H1 (cell line): ENCODE measurements around the gene PPY. TPM values are rescaled to one million over a fixed set of nuclear protein-coding genes. Genes with fewer than 3 reads are reported as not detected.

Experiments used
- CTCF ChIA-PET: fragments of 300-600 bp; sonication (Branson Sonifier 250); formaldehyde crosslinking; loops from one replicate; lab custom pipeline; 2021; ENCODE audit not compliant: partially characterized antibody; lab: Charles Lee
- POLR2A ChIA-PET: fragments of 300-600 bp; sonication (Branson Sonifier 250); formaldehyde crosslinking; loops from one replicate; lab custom pipeline; 2021; ENCODE audit warnings: inconsistent platforms; ENCODE audit not compliant: partially characterized antibody; lab: Charles Lee
- DNase-seq, 2 experiments: peaks; one replicate each; pipeline versions ENCODE4 v3.0.0 to v3.0.0-alpha.2; 2010 to 2022; ENCODE audit warnings: low spot score in 2 of 2, low read depth in 1 of 2, mixed read lengths in 1 of 2
- FAIRE-seq: peaks from 2 replicates; lab custom pipeline; 2011; peaks lifted over from hg19 to GRCh38; lab: Jason Lieb, UNC
- H2AFZ ChIP-seq: 2 replicates; pipeline ENCODE4 v1.8.1; 2012; ENCODE audit warnings: low read length, inconsistent platforms
- H2AK5ac ChIP-seq: 2 replicates; pipeline ENCODE4 v1.6.1; 2013; ENCODE audit warnings: low read depth, low read length
- H2BK120ac ChIP-seq: replicated peaks from 2 replicates; pipeline ENCODE3; 2013; ENCODE audit warnings: low read depth, low read length, inconsistent platforms
- H2BK12ac ChIP-seq: 2 replicates; pipeline ENCODE4 v1.6.1; 2013; ENCODE audit warnings: low read depth, low read length
- H2BK15ac ChIP-seq: 2 replicates; pipeline ENCODE4 v1.6.1; 2013; ENCODE audit warnings: low read length
- H2BK20ac ChIP-seq: 2 replicates; pipeline ENCODE4 v1.6.1; 2013; ENCODE audit warnings: low read length
- H2BK5ac ChIP-seq: 2 replicates; pipeline ENCODE4 v1.6.1; 2013; ENCODE audit warnings: low read depth, low read length
- H3K14ac ChIP-seq: 2 replicates; pipeline ENCODE4 v1.6.1; 2013; ENCODE audit warnings: inconsistent platforms; ENCODE audit not compliant: insufficient read length
- H3K18ac ChIP-seq: 2 replicates; pipeline ENCODE4 v1.6.1; 2013; ENCODE audit warnings: low read length; ENCODE audit errors: extremely low read depth
- H3K23ac ChIP-seq: 2 replicates; pipeline ENCODE4 v1.6.1; 2013; ENCODE audit warnings: inconsistent platforms; ENCODE audit not compliant: insufficient read length
- H3K23me2 ChIP-seq: 2 replicates; pipeline ENCODE4 v1.6.1; 2013; ENCODE audit warnings: low read depth, low read length
- H3K27ac ChIP-seq: 2 replicates; pipeline ENCODE4 v1.6.1; 2011; ENCODE audit warnings: low read depth, low read length, inconsistent platforms
- H3K27me3 ChIP-seq, 4 experiments: replicated peaks in 1 of 4; 1 replicate in 1 of 4; 2 replicates in 3 of 4; pipeline versions ENCODE4 v1.6.1 to v1.8.1; 2011 to 2013; ENCODE audit warnings: low read length in 3 of 4, mild to moderate bottlenecking in 3 of 4, inconsistent platforms in 2 of 4, mixed read lengths in 2 of 4, moderate library complexity in 1 of 4; ENCODE audit not compliant: control insufficient read depth in 3 of 4, insufficient read depth in 3 of 4; ENCODE audit errors: extremely low read depth in 1 of 4
- H3K36me3 ChIP-seq, 4 experiments: 2 replicates each; pipeline versions ENCODE4 v1.6.1 to v1.8.1; 2011 to 2013; ENCODE audit warnings: mild to moderate bottlenecking in 4 of 4, low read length in 3 of 4, moderate library complexity in 2 of 4, control low read depth in 1 of 4, inconsistent platforms in 1 of 4; ENCODE audit not compliant: insufficient read depth in 4 of 4, control insufficient read depth in 2 of 4
- H3K4ac ChIP-seq: replicated peaks from 2 replicates; pipeline ENCODE3; 2013; ENCODE audit warnings: low read length, low read depth, mixed read lengths, inconsistent platforms; ENCODE audit not compliant: insufficient read length
- H3K4me1 ChIP-seq, 4 experiments: replicated peaks in 1 of 4; 1 replicate in 1 of 4; 2 replicates in 3 of 4; pipeline versions ENCODE4 v1.6.1 to v1.8.1; 2011 to 2013; ENCODE audit warnings: low read length in 3 of 4, inconsistent platforms in 2 of 4, mixed read lengths in 1 of 4; ENCODE audit not compliant: insufficient read depth in 4 of 4, control insufficient read depth in 3 of 4
- H3K4me2 ChIP-seq, 2 experiments: 2 replicates each; pipeline versions ENCODE4 v1.6.1 to v1.8.1; 2011 to 2013; ENCODE audit warnings: low read depth in 2 of 2, low read length in 2 of 2, control low read depth in 1 of 2, inconsistent platforms in 1 of 2, mild to moderate bottlenecking in 1 of 2; ENCODE audit not compliant: insufficient read depth in 1 of 2
- H3K4me3 ChIP-seq, 4 experiments: fragments of 200-600, 300-600 bp in 1 of 4; sonication (generic), shearing (Covaris generic), sonication (Bioruptor Twin) in 1 of 4; 2 replicates each; pipeline versions ENCODE4 v1.5.1 to v1.8.1; 2011 to 2016; ENCODE audit warnings: low read length in 4 of 4, low read depth in 3 of 4, control low read depth in 2 of 4, inconsistent platforms in 2 of 4, mild to moderate bottlenecking in 2 of 4, mixed read lengths in 1 of 4, moderate library complexity in 1 of 4; ENCODE audit not compliant: insufficient read depth in 2 of 4; ENCODE audit errors: extremely low read depth in 1 of 4
- H3K56ac ChIP-seq: replicated peaks from 2 replicates; pipeline ENCODE3; 2013; ENCODE audit warnings: low read depth, mild to moderate bottlenecking, mixed read lengths, low read length, inconsistent platforms; ENCODE audit not compliant: insufficient read length
- H3K79me1 ChIP-seq: 2 replicates; pipeline ENCODE4 v1.6.1; 2013; ENCODE audit warnings: low read depth, low read length, control low read depth
- H3K79me2 ChIP-seq, 2 experiments: 2 replicates each; pipeline versions ENCODE4 v1.6.1 to v1.8.1; 2012 to 2013; ENCODE audit warnings: low read length in 2 of 2, mild to moderate bottlenecking in 2 of 2, inconsistent platforms in 1 of 2; ENCODE audit not compliant: insufficient read depth in 2 of 2, control insufficient read depth in 1 of 2
- H3K9ac ChIP-seq, 4 experiments: replicated peaks in 1 of 4; 1 replicate in 1 of 4; 2 replicates in 3 of 4; pipeline versions ENCODE4 v1.6.1 to v1.8.1; 2011 to 2013; ENCODE audit warnings: low read depth in 3 of 4, low read length in 3 of 4, control low read depth in 2 of 4, mild to moderate bottlenecking in 2 of 4, moderate library complexity in 2 of 4, inconsistent platforms in 1 of 4; ENCODE audit errors: extremely low read depth in 1 of 4
- H3K9me3 ChIP-seq, 2 experiments: 2 replicates each; pipeline versions ENCODE4 v1.6.1 to v1.8.1; 2012 to 2013; ENCODE audit warnings: mild to moderate bottlenecking in 2 of 2, moderate library complexity in 2 of 2, control low read depth in 1 of 2, inconsistent platforms in 1 of 2, low read depth in 1 of 2, low read length in 1 of 2, mixed read lengths in 1 of 2; ENCODE audit not compliant: insufficient read depth in 2 of 2
- H4K20me1 ChIP-seq, 2 experiments: replicated peaks in 1 of 2; 2 replicates each; pipeline versions ENCODE3 to v1.8.1; 2011 to 2013; ENCODE audit warnings: inconsistent platforms in 2 of 2, low read length in 2 of 2, mild to moderate bottlenecking in 1 of 2; ENCODE audit not compliant: insufficient read depth in 2 of 2, control insufficient read depth in 1 of 2
- H4K5ac ChIP-seq: 2 replicates; pipeline ENCODE4 v1.6.1; 2013; ENCODE audit warnings: low read length, low read depth, mixed read lengths, inconsistent platforms; ENCODE audit not compliant: insufficient read length
- H4K8ac ChIP-seq: 2 replicates; pipeline ENCODE4 v1.8.0; 2013; ENCODE audit warnings: mild to moderate bottlenecking, moderate library complexity, low read length, inconsistent platforms; ENCODE audit not compliant: insufficient read depth; ENCODE audit errors: extremely low read depth
- H4K91ac ChIP-seq: replicated peaks from 2 replicates; pipeline ENCODE3; 2013; ENCODE audit warnings: low read length, mixed read lengths, inconsistent platforms; ENCODE audit not compliant: insufficient read length
- ASH2L ChIP-seq: fragments of 200-600, 300-600 bp; sonication (generic); IDR thresholded peaks from one replicate; pipeline ENCODE4 v1.7.1; 2017; ENCODE audit warnings: low read length
- CHD1 ChIP-seq: IDR thresholded peaks from 2 replicates; pipeline ENCODE4 v1.6.1; 2012; ENCODE audit warnings: low read depth, low read length, improper control_type of control experiment
- EP300 ChIP-seq, 2 experiments: IDR thresholded peaks; 1 replicate in 1 of 2; 2 replicates in 1 of 2; pipeline ENCODE4 v1.6.1; 2011 to 2012; ENCODE audit warnings: low read depth in 2 of 2, low read length in 2 of 2, mild to moderate bottlenecking in 2 of 2, borderline replicate concordance in 1 of 2, inconsistent platforms in 1 of 2, moderate library complexity in 1 of 2
- FOSL1 ChIP-seq: IDR thresholded peaks from 2 replicates; pipeline ENCODE4 v1.6.1; 2011; ENCODE audit warnings: mild to moderate bottlenecking, low read depth, low read length, moderate library complexity; ENCODE audit not compliant: insufficient read depth
- GABPA ChIP-seq: IDR thresholded peaks from 2 replicates; pipeline ENCODE4 v1.6.1; 2011; ENCODE audit warnings: mild to moderate bottlenecking, low read length, moderate library complexity, borderline replicate concordance; ENCODE audit not compliant: insufficient read depth
- JUND ChIP-seq: IDR thresholded peaks from 2 replicates; pipeline ENCODE4 v1.6.1; 2011; ENCODE audit warnings: mild to moderate bottlenecking, improper control_type of control experiment, low read length
- SUZ12 ChIP-seq: fragments of 200-600 bp; sonication (generic); IDR thresholded peaks from 2 replicates; pipeline ENCODE4 v1.6.1; 2012; ENCODE audit warnings: mild to moderate bottlenecking, inconsistent platforms, low read length, moderate library complexity, mixed read lengths
- WGBS, 2 experiments: shearing (Covaris generic) in 1 of 2; methylation state at CpG; one replicate each; pipeline versions ENCODE4 v1.1.6 to v1.1.7; 2013 to 2015; ENCODE audit warnings: low lambda C conversion rate in 2 of 2, mixed read lengths in 2 of 2, inconsistent platforms in 1 of 2, low coverage in 1 of 2, missing lambda C conversion rate in 1 of 2; ENCODE audit not compliant: insufficient replicate concordance in 2 of 2, insufficient coverage in 1 of 2, insufficient read length in 1 of 2; ENCODE audit errors: extremely low coverage in 1 of 2, missing lambda C conversion rate in 1 of 2; 5-methylcytosine and 5-hydroxymethylcytosine counted together
- polyA plus RNA-seq, 7 experiments: library from polyadenylated mRNA; depleted of rRNA in 3 of 7; stranded (reverse) in 5 of 7; unstranded in 2 of 7; fragments of >200 nt in 5 of 7; fragments of 200-250 nt in 2 of 7; gene quantifications; 1 replicate in 5 of 7; 2 replicates in 1 of 7; 4 replicates in 1 of 7; pipeline versions ENCODE4 v1.2.1 to v1.2.3, GENCODE V29; 2011 to 2013; ENCODE audit warnings: missing spikeins in 2 of 7, mixed read lengths in 2 of 7
- total RNA-seq: library from RNA; stranded (reverse); fragmentation: NEBNext Ultra II Directional; extraction: Animal tissue kit (Norgen Biotek cat#: 25700); gene quantifications from 2 replicates; pipeline ENCODE4 v1.2.1, GENCODE V29; 2021
- TF ChIP-seq, protein P1 (sequence below): IDR thresholded peaks from 2 replicates; pipeline ENCODE4 v1.6.1; 2012; ENCODE audit warnings: inconsistent platforms

The PPY gene
- total and polyA plus RNA-seq, 2 of the 8 experiments (the other 6 are each of a cell fraction or from before 2014, with no cell fraction given) = 0.26 TPM; not detected in 1

DNA sequence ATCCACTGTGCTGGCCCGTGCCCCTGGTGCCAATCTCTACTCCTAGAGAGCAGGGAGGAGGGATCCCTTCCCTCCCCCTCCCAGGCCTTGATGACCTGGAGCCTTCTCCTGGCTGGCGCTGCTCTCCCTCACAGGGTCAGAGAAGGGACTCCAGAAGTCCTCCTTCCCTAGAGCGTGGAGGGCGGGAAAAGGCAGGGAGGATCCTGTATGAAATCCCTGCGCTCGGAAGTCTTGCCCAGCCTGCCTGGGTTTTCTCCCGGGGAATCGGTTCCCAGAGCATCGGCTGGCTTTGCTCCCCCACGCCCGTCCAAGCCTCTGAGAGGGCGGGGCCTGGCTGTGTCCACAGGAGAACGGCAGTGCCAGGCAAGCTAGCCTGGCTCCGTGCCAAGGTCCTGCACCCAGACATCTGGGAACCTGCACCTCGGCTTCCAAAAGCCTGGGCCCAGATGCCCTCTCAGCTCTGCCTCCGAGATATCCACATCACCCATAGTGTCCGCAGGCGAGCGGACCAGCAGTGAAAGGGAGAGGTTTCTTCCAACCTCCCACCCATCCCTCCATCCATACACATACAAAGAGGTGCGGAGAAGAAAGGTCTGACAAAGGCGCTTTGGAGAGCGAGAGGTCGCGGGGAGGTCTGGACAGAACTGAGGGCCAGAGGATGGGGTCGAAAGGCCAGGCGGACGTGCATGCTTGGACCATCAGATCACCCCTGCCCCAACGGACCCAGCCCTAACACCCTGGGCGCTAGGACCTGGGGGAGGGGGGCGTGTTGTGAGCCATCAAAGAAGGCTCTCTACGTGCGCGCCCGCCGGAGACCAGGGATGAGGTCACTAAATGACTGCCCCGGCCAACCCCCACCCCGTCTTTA is 36.1 kb downstream of the PPY start:
- FAIRE-seq = no peak
- CTCF ChIA-PET = interaction anchor here (0.7 to 25.8 kb wide), 5 partner anchors 11 to 328 kb away, joined by 3 to 403 read pairs (median 5); no protein-coding TSS in a partner anchor
- peak overlapping the region; percentile 68; the same call in 1 of the 2 replicates for H3K18ac ChIP-seq
- TF ChIP-seq, protein P1, sequence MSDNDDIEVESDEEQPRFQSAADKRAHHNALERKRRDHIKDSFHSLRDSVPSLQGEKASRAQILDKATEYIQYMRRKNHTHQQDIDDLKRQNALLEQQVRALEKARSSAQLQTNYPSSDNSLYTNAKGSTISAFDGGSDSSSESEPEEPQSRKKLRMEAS = peak; percentile 95
- TF ChIP-seq GABPA = no peak; the same call in 1 of the 2 replicates
- no peak for TF ChIP-seq EP300 (IDR thresholded peaks at IDR 0.05; ENCODE audit: borderline replicate concordance in 1 of 2, low read depth in 2 of 2, low read length in 2 of 2)
- TF ChIP-seq ASH2L = peak; percentile 46
- TF ChIP-seq JUND = 0 out of 2 replicates have a peak, but pooled peaks have one; percentile 63
- peak; percentile 97 for TF ChIP-seq FOSL1
- no peak for TF ChIP-seq CHD1
- TF ChIP-seq SUZ12 = no peak

More for the DNA sequence above, 36.1 kb downstream of the PPY start:
- WGBS, 2 experiments = 1% methylated on average over 30 of the region's 37 CpGs; no CpG with 5 or more reads in 1 of the 2 experiments
- H3K4me3 ChIP-seq = peak overlapping the region; percentile 42 to 81 (median 68)
- peak overlapping the region; percentile 94 to 99 for H3K4me2 ChIP-seq
- DNase-seq = peak in 1 of 2 experiments; percentile 90
- H4K20me1 ChIP-seq = no peaks in the 10 kb centered on the region
- H3K27ac ChIP-seq = no peak overlapping the region
- no peaks in the 10 kb centered on the region; the same call in 1 of the 2 replicates for H3K79me1 ChIP-seq
- H3K4ac ChIP-seq = no peak overlapping the region
- H4K91ac ChIP-seq = peak overlapping the region; percentile 11
- H3K79me2 ChIP-seq = no peaks in the 10 kb centered on the region
- no peak overlapping the region for H3K14ac ChIP-seq
- H4K5ac ChIP-seq = no peak overlapping the region
- peak overlapping the region; percentile 14; the same call in 1 of the 2 replicates for H2AFZ ChIP-seq
- POLR2A ChIA-PET = interaction anchor here (0.7 to 0.9 kb wide), 2 partner anchors 8 to 10 kb away, joined by 3 to 4 read pairs; no protein-coding TSS in a partner anchor
- H3K23ac ChIP-seq = no peak overlapping the region
- no peak overlapping the region for H4K8ac ChIP-seq
- no peaks in the 10 kb centered on the region for H3K36me3 ChIP-seq
- H3K27me3 ChIP-seq = peaks cover 0 to 21% (median 15%) of the 10 kb centered on the region in 4 experiments; a peak in 5 of 7 replicates
- H2BK20ac ChIP-seq = peak overlapping the region; percentile 75; the same call in 1 of the 2 replicates
- H2BK5ac ChIP-seq = peak overlapping the region; percentile 71; the same call in 1 of the 2 replicates
- H3K56ac ChIP-seq = no peak overlapping the region
- H2BK120ac ChIP-seq = no peak overlapping the region
- peaks cover 4 to 33% (median 27%) of the 10 kb centered on the region in 4 experiments for H3K4me1 ChIP-seq
- peaks cover 20% of the 10 kb centered on the region for H3K23me2 ChIP-seq
- H3K9me3 ChIP-seq = no peaks in the 10 kb centered on the region
- H2BK12ac ChIP-seq = peak overlapping the region; percentile 84; the same call in 1 of the 2 replicates
- H2BK15ac ChIP-seq = peak overlapping the region; percentile 3; the same call in 1 of the 2 replicates
- no peak overlapping the region for H3K9ac ChIP-seq
- H2AK5ac ChIP-seq = no peak overlapping the region
